Mucosa of descending colon (tissue), 3 donors: ENCODE data around the gene DNAJC17. TPM values are rescaled to one million over a fixed set of nuclear protein-coding genes. Genes with fewer than 3 reads are reported as not detected.

ENCODE experiments used
- ATAC-seq: fragments of 200-7000 bp; cut with Tn5 transposase; one replicate; pipeline ENCODE4 v1.9.1; 2020; ENCODE audit warnings: mild to moderate bottlenecking, moderate library complexity
- DNase-seq, 3 donors: peaks; one replicate each; pipeline ENCODE4 v3.0.0-alpha.2; 2020
- H3K36me3 ChIP-seq: fragments of 200-600 bp; one replicate; pipeline ENCODE4 v1.8.0; 2021; ENCODE audit warnings: low read depth, mild to moderate bottlenecking
- H3K4me1 ChIP-seq: fragments of 200-600 bp; one replicate; pipeline ENCODE4 v1.8.0; 2021; ENCODE audit warnings: low read depth, mild to moderate bottlenecking
- H3K4me3 ChIP-seq: fragments of 200-600 bp; one replicate; pipeline ENCODE4 v1.8.0; 2021; ENCODE audit warnings: mild to moderate bottlenecking
- H3K9me3 ChIP-seq: fragments of 200-600 bp; one replicate; pipeline ENCODE4 v1.8.0; 2021; ENCODE audit warnings: mild to moderate bottlenecking
- intact Hi-C, 2 donors: fragments of 100-400 bp; cut with DNase I in 1 of 2; cut with micrococcal nuclease in 1 of 2; formaldehyde crosslinking; loops; one replicate each; pipeline versions ENCODE4 v1.11.0 to v1.11.1; 2022; cut with DNase I, micrococcal nuclease
- total RNA-seq, 3 donors: library from RNA; stranded (reverse); fragmentation: NEBNext Ultra II Directional in 2 of 3; extraction: Animal tissue kit (Norgen Biotek cat#: 25700) in 2 of 3; gene quantifications; one replicate each; pipeline versions ENCODE4 v1.2.1 to v1.2.4, GENCODE V29; 2021 to 2023
- TF ChIP-seq, protein P1 (sequence below): fragments of 200-600 bp; IDR thresholded peaks from one replicate; pipeline ENCODE4 v1.8.0; 2022; ENCODE audit warnings: antibody characterized with exemption, mild to moderate bottlenecking
- donor health status: DM: no; HTN: no; CAD: no; lungs with moderate emphysema.
- donor health status: DM: no; HTN: no; CAD: no.
- donor health status: DM: no; HTN: yes; CAD: no.

The DNAJC17 gene
- total RNA-seq, 3 donors from 2014 or later, result 29.6 to 47.6 (median 36.5) TPM

DNA sequence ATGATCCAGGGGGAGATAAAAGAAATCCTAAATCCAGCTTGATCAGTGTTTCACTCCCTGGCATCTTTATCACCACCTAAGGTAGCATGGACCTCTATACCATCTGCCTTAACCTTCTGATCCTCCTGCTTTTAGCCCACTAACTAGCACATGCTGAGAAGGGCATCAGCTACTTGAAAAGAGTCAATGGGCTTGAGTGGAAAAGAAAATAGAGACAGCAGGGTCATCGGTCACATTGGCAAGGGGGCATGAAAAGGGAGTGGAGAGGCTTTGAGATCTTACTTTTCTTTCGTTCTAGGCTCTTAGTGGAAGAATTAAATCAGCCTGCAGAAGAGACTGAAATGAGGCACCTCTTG, 623 bp downstream of the DNAJC17 start:
- intact Hi-C loops, result no loop called here

DNA sequence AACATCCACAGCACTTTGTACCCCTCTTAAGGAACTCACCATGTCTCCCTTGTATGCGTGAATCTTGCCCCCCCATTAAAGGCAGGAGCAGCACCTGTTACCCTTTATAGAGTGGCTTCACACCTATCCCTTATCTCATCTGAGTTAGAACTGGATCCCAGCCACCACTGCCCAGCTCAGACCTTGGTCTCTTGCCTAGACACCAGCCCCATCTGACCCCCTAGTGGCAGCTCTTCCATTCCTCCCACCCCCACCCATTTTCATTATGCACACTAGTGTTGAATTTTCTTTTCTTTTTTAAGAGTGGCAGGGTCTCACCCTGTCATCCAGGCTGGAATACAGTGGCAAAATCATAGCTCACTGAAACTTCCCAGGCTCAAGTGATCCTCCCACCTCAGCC, 3.6 kb downstream of the DNAJC17 start:
- peaks cover 21% of the 10 kb centered on the region for H3K4me1 ChIP-seq
- no peak for ATAC-seq

More for the DNA sequence above, 623 bp downstream of the DNAJC17 start:
- DNase-seq (no peak), ATAC-seq (no peak)
- peak overlapping the region; percentile 64 for H3K4me3 ChIP-seq
- peaks cover 25% of the 10 kb centered on the region for H3K4me1 ChIP-seq
- TF ChIP-seq, protein P1, sequence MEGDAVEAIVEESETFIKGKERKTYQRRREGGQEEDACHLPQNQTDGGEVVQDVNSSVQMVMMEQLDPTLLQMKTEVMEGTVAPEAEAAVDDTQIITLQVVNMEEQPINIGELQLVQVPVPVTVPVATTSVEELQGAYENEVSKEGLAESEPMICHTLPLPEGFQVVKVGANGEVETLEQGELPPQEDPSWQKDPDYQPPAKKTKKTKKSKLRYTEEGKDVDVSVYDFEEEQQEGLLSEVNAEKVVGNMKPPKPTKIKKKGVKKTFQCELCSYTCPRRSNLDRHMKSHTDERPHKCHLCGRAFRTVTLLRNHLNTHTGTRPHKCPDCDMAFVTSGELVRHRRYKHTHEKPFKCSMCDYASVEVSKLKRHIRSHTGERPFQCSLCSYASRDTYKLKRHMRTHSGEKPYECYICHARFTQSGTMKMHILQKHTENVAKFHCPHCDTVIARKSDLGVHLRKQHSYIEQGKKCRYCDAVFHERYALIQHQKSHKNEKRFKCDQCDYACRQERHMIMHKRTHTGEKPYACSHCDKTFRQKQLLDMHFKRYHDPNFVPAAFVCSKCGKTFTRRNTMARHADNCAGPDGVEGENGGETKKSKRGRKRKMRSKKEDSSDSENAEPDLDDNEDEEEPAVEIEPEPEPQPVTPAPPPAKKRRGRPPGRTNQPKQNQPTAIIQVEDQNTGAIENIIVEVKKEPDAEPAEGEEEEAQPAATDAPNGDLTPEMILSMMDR, result no peak
- H3K9me3 ChIP-seq, result no peaks in the 10 kb centered on the region
- no peaks in the 10 kb centered on the region for H3K36me3 ChIP-seq

DNA sequence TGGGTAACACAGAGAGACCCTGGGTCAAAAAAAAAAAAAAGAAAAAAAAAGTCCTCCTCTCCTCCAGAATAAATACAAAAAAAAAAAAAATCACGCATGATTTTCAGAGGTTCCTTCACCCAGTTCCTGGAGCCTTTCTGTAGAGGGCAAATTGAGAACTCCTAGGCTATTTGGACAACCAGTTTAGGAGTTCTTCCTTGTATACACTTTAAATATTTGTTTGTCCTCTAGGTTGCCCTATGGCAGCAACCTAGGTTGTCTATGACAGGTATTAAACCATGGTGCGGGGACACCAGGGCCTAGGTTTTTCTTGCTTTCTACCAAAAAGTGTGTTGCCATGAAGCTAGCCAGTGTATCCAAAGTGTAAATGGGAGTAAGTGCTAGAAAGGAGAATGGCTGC, 4.2 kb downstream of the DNAJC17 start:
- ATAC-seq, result no peak
- DNase-seq, result peak in 1 of 3 donors; percentile 10
- TF ChIP-seq, protein P1, result no peak
- no peak overlapping the region for H3K4me3 ChIP-seq
- intact Hi-C loops, result no loop called here
- no peaks in the 10 kb centered on the region for H3K36me3 ChIP-seq
- peaks cover 14% of the 10 kb centered on the region for H3K4me1 ChIP-seq
- H3K9me3 ChIP-seq, result no peaks in the 10 kb centered on the region

More for the DNA sequence above, 3.6 kb downstream of the DNAJC17 start:
- TF ChIP-seq, protein P1, result no peak
- Histone ChIP-seq H3K4me3 (no peak overlapping the region), H3K36me3 (no peaks in the 10 kb centered on the region), H3K9me3 (no peaks in the 10 kb centered on the region)
- peak in 2 of 3 donors; percentile 14 to 15 for DNase-seq
- intact Hi-C loops, result no loop called here

DNA sequence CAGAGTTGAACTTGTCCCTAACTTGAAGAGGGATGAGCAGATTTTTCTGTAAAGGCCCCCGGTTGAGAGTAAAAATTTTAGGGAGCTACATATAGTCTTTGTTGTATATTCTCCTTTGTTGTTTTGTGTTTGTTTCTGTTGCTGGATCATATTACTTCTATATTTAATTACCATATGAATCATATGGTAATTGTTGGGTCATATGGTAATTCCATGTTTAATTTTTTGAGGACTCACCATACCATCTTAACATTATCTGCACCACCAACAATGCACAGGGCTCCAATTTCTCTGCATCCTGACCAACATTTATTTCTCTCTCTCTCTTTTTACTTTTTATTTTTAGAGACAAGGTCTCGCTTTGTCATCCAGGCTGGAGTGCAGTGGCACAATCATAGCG, 7.8 kb downstream of the DNAJC17 start:
- intact Hi-C loops, result no loop called here
- no peak overlapping the region for H3K4me3 ChIP-seq
- no peaks in the 10 kb centered on the region for H3K9me3 ChIP-seq
- no peaks in the 10 kb centered on the region for H3K36me3 ChIP-seq
- peaks cover 19% of the 10 kb centered on the region for H3K4me1 ChIP-seq
- no peak for DNase-seq
- TF ChIP-seq, protein P1, result no peak
- ATAC-seq, result no peak

DNA sequence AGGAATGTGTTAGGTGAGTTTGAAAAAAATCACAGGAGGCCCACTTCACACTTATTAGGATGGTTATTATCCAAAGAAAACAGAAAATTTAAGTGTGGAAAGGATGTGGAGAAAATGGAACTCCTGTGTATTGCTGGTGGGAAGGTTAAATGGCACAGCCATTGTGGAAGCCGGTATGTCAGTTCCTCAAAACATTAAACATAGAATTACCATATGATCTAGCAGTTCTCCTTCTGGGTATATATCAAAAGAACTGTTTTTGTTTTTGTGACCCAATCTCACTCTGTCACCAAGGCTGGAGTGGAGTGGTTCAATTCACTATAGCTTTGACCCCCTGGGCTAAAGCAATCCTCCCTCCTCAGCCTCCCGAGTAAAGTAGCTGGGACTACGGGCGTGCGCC, 10.8 kb downstream of the DNAJC17 start:
- intact Hi-C loops, result no loop called here
- DNase-seq (no peak), ATAC-seq (no peak)
- Histone ChIP-seq H3K4me3 (no peak overlapping the region), H3K4me1 (peaks cover 29% of the 10 kb centered on the region), H3K36me3 (no peaks in the 10 kb centered on the region), H3K9me3 (no peaks in the 10 kb centered on the region)
- TF ChIP-seq, protein P1, result no peak

DNA sequence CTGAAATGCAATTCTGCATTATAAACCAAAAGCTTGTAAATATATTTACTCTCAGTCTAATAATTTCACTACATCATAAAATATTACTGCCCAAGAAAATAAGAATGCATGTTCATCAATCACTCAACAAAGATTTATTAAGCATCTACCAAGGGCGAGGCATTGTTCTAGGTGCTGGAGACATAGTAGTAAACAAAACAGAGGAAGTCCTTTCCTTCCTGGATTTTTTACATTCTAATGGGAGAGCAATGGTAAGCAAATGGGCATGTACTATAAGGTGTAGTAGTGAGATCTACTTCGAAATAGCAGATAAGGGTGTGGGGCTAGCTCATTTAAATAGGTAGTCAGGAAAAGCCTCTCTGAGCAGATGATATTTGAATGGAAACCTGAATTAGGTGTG, 11.2 kb downstream of the DNAJC17 start:
- Histone ChIP-seq H3K4me1 (peaks cover 29% of the 10 kb centered on the region), H3K4me3 (no peak overlapping the region), H3K36me3 (no peaks in the 10 kb centered on the region), H3K9me3 (no peaks in the 10 kb centered on the region)
- DNase-seq (no peak), ATAC-seq (no peak)
- TF ChIP-seq, protein P1, result no peak
- intact Hi-C loops, result no loop called here
